ENCODE measurements around the gene ARHGEF28. TPM values are rescaled to one million over a fixed set of nuclear protein-coding genes. Genes with fewer than 3 reads are reported as not detected.

Gene ARHGEF28
- total RNA-seq, 1 experiment from 2014 or later, result 32.2 TPM

DNA sequence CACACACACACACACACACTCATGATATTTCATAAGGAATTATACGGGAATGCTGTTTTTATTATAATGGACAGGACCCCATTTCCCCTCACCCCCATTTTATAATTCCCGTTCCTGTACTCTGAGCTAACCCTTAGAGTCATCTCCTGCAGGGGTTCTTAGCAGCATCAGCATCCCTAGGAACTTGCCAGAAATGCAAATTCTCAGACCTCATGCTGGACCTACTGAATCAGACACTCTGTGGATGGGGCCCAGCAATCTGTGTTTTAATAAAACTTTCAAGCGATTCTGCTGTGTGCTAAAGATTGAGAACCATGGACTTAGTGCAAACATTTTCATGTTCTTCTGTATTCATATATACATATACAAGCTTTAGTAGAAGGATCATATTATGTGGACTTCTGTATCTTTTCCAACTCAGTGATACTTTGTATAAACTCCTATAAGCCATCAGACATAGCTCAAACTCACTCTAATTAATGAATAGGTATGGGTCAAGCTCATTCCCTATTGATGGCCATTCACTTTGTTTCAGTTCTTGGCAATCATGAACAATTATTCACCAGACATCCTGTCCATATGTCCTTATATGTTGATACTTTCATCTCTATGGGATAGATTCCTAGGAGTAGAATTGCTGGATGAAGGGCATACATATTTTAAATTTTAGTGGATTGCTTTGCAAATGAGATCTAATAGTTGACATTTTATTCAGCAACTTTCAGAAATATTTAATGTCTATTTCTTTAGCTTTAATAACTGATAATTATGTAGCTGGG, 65.5 kb downstream of the ARHGEF28 start:
- no peak for DNase-seq (ENCODE audit: extremely low read depth, low read depth)

DNA sequence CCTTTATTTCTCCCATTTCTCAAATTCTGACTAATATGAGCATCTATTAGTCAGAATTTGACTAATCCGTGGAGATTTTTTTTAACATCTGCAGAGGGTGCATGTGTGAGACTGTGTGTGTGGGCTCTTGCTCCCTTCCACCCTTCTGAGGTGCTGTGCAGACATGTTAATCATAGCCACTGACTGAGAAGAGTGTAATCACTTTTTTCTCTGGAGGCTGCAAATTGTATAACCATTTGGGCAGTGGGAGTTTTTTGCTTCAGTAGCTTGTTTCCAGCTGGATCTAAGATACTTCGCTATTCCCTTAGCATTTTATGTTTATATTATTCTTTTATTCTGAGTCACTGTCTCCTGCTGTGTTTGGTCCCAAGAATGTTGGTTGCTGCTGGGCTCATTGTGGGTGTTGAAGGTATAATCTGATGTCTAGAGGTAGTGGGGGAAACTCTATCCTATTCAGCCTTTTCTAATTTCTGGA, 66.2 kb downstream of the ARHGEF28 start:
- DNase-seq (ENCODE audit: extremely low read depth, low read depth), result no peak

GRCh38 chr5:73692981-73693380, 67.0 kb downstream of the ARHGEF28 start:
- no peak for DNase-seq (ENCODE audit: extremely low read depth, low read depth)

DNA sequence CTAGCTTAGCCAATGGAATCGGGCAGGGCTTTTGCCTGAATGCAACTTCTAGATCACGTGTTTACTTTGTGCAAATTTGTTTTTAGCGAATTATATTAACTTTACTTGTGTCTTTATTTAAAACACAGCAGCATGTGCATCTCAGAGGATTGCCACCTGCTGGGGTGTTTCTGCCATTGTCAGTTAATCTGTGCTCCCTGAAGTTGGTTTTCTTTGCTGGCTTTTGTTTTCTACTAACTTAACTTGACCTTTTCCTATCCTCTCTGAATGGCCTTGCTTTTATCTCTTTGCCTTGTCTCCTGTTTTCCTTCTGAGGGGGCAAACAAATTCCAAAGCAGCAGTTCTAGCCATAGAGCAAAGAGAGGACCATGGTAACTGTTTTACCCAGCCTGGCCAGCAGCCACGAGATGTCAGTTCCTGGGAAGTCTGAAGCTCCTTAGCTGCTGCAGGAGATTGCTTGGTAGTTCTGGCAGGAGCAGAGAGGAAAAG, 67.6 kb downstream of the ARHGEF28 start:
- DNase-seq (ENCODE audit: extremely low read depth, low read depth), result peak; percentile 14

GRCh38 chr5:73694089-73694488, 68.1 kb downstream of the ARHGEF28 start:
- no peak for DNase-seq (ENCODE audit: extremely low read depth, low read depth)

DNA sequence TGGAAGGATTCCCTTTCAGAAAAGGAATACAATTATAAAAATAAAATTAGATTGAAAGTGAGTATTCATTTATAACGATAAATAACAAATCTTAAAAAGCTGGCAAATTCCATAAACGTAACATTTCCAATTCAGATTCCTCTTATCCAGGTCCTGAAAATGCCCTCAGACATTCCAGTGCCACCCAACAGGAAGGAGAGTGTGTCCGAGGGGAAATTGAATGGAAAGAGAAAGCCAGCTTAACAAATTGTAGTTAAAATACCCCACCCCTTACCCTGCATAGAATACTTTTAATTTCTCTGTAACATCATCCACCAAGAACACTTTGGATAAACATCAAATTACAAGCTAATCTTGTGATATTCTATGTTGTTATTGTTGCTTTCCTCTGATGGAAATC, 72.0 kb downstream of the ARHGEF28 start:
- no peak for DNase-seq (ENCODE audit: extremely low read depth, low read depth)

- DNase-seq (ENCODE audit: extremely low read depth, low read depth), result no peak
These were observed 75.6 kb downstream of the ARHGEF28 start for GRCh38 chr5:73701566-73701965.

- DNase-seq (ENCODE audit: extremely low read depth, low read depth), result no peak
These were observed 76.5 kb downstream of the ARHGEF28 start for GRCh38 chr5:73702534-73702933.

DNA sequence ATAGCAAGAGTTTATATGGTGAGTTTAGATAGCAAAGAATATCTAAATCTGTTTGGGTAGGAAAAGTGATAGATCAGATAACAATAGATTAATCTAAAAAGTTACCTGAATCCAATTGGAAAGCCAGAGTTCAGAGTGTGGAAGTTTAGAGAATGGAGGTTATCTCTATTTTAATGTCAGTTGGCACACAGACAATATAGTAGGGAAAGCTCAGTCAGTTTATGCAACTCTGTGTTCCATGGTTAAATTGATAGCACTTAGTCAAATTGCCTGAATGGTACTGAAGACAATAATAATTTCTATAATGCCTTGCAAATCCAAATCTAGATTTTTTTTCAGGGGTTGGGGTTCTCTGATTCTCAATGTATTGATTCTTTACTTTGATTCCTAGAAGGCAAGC, 77.0 kb downstream of the ARHGEF28 start:
- DNase-seq (ENCODE audit: extremely low read depth, low read depth), result no peak

- no peak for DNase-seq (ENCODE audit: extremely low read depth, low read depth)
These were observed 79.4 kb downstream of the ARHGEF28 start for GRCh38 chr5:73705364-73705763.

DNA sequence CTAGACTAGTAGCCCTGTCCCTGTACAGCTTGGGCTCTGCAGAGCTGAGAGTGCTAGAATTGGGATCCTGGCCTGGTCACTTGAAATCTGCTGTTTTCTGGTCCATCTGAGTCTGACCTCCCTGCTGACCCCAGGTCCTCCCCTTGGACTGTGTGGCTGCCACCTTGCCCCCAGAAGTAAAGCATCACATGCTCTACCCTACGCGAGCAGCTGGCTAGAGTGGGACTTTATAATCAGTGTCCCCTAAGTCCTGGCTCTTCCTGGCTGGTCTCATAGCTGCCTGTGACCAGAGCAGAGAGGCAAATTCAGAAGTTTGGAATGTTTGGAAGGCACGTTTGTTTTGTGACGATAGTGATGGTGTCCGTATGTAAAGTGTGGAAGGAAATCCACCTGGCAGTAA, 81.0 kb downstream of the ARHGEF28 start:
- DNase-seq (ENCODE audit: extremely low read depth, low read depth), result no peak

GRCh38 chr5:73709536-73710129, 83.6 kb downstream of the ARHGEF28 start:
- no peak for DNase-seq (ENCODE audit: extremely low read depth, low read depth)

- no peak for DNase-seq (ENCODE audit: extremely low read depth, low read depth)
These were observed 90.3 kb downstream of the ARHGEF28 start for GRCh38 chr5:73716284-73716808.

DNA sequence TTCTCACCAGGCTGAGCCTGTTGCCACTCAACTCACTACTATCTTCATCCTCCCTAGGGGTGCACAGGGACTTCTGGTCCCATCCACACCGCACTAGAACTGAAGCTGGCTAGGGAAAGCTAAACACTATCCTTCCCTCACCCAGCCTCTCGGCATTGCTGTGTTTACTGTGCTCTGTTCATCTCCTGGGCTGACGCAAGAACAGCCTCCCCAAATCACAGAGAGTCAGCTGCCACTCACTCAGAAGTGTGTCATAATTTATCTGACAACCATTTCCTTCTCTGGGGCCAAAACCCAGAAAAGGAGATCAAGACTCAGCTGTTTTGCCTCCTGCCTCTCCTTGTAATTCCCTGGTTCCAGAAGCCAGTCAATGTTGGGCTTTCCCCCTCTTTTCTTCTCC, 92.8 kb downstream of the ARHGEF28 start:
- DNase-seq (ENCODE audit: extremely low read depth, low read depth), result no peak

DNA sequence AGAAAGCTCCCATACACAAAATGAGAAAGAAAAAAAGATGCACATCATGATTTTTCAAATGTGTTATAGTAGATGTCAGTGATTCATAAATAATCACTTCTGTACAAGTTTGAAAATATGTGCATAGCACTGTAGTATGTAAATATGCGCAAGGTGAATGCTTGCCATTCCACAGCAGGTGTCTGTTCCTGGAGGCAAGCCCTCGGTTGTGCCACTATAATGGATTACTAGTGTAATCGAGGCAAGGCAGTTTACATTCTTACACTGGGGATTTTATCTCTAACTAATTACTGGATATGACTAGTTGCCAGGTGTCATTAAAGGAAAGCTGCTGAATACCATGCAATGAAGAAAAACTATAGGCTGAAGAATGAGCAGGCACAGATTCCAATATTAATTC, 93.6 kb downstream of the ARHGEF28 start:
- no peak for DNase-seq (ENCODE audit: extremely low read depth, low read depth)

DNA sequence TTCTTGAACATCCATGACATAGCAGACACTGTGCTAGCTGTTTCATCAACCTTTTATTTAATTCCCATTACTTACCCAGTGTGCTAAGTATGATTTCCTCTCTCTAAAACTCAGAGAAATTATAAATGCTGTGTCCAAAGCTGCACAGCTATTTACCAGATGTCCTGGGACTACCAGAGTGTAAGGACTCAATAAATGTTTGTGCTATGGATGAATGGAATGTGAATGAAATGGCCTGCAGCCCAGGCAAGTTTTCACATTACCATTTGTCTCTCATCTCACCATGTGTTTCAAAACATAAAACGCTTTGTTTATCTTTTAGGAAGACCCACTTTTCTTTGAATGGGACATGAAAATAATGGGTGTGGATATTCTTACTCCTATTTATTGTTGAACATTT, 96.2 kb downstream of the ARHGEF28 start:
- no peak for DNase-seq (ENCODE audit: extremely low read depth, low read depth)

- DNase-seq (ENCODE audit: extremely low read depth, low read depth), result no peak
These were observed 100.1 kb downstream of the ARHGEF28 start for GRCh38 chr5:73726071-73726470.

DNA sequence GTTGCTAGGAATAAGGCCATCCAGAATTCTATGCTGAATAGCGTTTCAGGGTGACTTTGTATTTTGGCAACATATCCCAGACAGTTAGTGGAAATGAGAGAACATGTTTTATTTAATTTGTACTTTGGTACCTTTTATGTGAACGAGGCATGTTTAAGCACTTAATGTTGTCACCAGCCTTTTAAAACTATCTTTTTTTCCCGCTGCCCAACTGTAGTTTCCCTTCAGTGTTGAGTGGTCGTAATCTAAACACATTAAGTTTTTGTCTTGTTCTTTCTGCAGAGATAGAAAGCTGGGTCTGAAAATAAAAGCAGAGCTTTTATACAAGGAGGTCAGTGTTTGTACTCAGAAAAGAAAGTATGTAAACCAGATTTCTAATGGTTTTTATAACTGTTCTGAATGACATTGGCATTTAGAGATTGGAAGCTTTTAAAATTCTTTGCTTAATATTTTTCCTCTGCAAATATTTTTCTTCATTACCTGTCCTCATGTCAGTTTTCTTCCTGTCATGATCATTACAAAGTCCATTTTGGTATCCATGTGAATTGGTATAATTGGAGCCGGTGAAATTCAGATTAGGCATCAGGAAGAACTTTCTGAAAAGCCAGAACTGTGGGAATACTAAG, 100.7 kb downstream of the ARHGEF28 start:
- DNase-seq (ENCODE audit: extremely low read depth, low read depth), result no peak

GRCh38 chr5:73727470-73727869, 101.5 kb downstream of the ARHGEF28 start:
- no peak for DNase-seq (ENCODE audit: extremely low read depth, low read depth)

DNA sequence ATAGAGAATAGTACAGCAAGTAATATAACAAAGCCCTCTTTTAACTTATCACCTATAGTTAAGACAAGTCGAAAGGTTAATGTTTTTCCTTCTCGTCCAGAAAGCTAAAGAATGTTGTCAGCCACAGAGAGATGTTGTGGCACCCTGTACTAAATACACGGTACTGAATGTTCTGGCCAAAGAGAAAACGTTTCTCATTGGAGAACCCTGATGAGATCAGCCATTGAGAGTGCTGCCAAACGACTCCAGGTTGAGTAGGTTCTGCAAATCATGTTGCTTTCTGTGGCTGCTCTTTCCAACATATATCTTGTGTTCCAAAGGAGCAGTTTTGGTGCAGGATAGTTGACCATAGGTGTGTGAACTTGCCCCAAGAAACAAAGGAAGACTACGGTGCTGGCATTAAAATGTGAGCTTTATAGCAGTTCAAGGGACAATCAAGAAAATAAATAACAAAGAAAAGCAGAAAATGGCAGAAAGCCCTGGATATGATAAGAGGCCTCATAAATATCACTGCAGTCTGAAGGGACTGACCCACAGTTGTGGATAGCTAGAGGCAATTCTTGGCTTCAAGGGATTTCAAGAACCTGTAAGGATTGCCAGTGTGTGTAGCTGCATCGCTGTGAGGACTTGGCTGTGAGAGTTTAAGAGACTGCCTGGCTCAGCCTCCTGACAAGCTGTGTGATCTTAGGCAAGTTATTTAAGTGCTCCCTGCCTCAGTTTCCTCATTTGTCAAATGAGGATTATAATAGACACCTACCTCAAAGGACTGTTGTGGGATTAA, 102.7 kb downstream of the ARHGEF28 start:
- no peak for DNase-seq (ENCODE audit: extremely low read depth, low read depth)

DNA sequence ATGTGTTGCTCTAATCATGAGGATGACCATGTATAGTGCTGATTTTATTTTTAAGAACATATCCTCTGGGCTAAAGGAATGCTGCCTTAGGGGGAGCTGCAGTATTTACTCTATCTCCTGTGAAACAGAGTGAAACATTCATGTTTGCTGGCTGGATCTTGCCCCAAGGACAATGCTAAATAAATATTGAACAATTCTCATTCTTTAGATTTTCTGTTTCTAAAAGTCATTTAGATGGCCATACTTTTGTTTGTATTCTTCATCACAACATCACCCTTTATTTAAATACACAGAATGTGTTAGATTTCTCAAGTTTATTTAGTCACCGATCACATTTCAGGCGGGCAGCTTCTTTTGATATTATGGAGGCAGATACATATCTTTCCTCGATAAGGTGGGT, 103.3 kb downstream of the ARHGEF28 start:
- DNase-seq (ENCODE audit: extremely low read depth, low read depth), result no peak
